HG02884 (cell line): ENCODE measurements around the gene HRH1.

ENCODE experiments used
- ATAC-seq: cut with Tn5 transposase; IDR thresholded peaks from one replicate; pipeline ENCODE4 v1.9.1; 2021; ENCODE audit warnings: mild to moderate bottlenecking, moderate library complexity; ENCODE audit not compliant: unreplicated experiment

The HRH1 gene

DNA sequence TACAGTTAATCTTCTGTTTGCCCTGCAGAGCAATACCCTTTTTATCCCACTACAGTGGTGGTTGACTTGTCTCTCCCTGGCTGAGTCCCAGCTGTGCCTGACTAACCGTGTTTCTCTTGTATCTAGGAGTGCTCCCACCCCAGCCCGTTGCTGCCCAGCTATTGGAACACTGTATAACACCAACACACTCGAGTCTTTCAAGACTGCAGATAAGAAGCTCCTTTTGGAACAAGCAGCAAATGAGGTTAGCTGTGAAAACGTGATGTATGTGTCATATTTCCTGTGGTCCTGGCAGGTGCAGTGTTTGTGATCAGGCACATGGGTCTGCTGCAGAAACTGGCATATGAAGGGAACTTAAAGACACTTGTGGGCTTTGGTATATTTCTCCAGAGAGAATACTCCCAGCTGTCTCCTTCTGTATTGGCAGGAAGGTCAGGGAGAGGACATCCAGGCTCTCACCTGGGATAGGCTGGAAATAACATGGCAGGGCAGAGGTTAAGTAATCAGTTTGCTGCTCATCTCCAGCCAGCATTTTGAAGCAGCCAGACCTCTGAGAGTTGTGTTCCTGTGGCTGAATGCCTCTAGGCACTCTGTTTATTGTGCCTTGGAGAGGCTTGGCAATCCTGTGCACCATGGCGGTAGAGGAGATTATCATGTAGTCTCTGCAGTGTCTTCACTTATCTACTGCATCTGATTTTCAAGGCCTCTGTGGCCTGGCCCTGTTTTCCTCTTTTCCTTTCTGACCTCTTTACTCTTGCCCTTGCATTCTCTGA lies 152.7 kb downstream of the HRH1 start:
- no peak for ATAC-seq

DNA sequence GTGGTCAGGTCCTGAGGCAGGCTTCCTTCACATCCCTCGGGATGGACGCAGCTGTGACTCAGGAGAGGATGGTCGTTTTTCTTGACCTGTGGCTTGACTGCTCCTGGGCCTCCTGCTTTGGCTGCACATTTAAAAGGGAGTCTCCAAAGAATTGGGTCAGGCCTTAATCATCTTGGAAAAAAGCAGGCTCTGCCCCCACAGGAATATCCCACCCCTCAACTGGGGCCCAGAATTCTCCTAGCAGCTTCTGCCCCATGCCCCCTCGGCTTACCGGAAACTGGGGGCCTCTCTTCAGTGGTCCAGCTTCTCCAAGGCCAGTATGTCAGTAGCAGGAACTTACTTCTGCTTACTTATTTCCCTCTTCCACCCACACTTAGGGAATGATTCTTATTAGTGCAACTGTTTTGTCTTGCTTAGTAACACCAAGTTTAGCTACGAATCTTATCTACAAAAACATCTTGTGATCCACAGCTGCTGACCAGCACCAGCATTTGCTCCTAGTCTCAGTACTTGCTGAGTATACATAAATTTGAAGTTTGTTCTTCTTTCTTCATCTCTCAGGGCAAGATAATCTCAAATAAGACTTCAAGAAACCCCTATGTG lies 153.6 kb downstream of the HRH1 start:
- ATAC-seq: no peak

DNA sequence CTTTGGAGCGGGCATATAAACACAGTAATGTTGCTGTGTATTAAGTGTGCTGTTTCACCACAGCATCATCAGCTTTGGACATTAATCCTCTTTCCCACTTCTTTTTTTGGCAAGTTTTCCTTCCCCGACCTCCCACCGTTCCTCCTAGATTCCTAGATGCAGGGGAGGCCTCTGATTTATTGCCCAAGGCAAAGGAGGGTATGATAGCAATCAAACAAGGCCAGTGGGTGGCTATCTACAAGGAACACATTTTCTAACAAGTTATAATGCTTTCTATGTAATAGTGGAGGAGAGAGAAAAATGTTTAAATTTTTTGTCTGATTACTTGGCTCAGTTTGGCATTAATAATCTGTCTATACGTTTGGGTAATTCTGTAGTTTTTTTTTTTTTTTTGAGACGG lies 156.0 kb downstream of the HRH1 start:
- ATAC-seq: no peak

DNA sequence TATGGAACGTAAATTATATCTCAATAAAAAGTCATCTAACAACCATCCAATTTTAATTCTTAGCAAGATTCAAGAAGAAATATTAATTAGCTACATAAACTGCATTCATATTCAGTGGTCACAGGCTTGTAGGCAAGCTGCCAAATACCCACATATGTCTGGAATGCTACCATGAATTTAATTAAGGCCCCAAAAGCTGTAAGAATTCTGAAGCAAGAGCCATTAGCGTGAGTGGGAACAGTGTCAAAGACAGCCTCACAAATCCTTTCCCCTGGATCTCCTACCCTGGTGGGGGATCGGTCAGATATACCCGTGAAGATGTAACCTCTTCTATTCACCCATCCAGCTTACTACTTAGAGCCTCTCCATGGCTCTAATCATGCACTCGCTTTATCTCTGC lies 157.9 kb downstream of the HRH1 start:
- ATAC-seq: no peak
